Measurements from ENCODE around the gene SERPINB5.

DNA sequence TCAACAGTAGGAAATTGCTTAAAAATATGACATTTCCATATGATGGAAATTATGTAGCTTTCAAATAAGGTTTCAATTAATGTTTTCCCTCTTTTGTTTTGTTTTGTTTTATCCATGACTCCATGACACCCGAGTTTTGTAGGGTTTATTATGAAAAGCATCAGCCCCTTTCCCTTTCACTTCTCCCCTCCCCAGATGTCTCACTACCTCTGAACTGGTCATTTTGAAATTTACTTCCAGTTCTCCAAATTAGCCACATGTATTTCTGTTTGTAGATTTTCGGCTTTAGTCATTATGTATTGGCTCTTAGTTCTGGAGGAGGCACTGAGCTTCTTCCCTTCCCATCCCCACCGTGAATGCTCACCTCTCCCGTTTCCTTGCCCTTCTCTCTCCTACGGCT, 35.9 kb upstream of the SERPINB5 start:
- TF ChIP-seq, protein P1, sequence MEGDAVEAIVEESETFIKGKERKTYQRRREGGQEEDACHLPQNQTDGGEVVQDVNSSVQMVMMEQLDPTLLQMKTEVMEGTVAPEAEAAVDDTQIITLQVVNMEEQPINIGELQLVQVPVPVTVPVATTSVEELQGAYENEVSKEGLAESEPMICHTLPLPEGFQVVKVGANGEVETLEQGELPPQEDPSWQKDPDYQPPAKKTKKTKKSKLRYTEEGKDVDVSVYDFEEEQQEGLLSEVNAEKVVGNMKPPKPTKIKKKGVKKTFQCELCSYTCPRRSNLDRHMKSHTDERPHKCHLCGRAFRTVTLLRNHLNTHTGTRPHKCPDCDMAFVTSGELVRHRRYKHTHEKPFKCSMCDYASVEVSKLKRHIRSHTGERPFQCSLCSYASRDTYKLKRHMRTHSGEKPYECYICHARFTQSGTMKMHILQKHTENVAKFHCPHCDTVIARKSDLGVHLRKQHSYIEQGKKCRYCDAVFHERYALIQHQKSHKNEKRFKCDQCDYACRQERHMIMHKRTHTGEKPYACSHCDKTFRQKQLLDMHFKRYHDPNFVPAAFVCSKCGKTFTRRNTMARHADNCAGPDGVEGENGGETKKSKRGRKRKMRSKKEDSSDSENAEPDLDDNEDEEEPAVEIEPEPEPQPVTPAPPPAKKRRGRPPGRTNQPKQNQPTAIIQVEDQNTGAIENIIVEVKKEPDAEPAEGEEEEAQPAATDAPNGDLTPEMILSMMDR (IDR thresholded peaks at IDR 0.05; ENCODE audit: low read depth, low read length) = no peak
- no peak for TF ChIP-seq POLR2A (IDR thresholded peaks at IDR 0.05; ENCODE audit: extremely low read depth, insufficient read length)
- TF ChIP-seq MYC (IDR thresholded peaks at IDR 0.05; ENCODE audit: low read depth, low read length) = no peak
- TF ChIP-seq, protein P2, sequence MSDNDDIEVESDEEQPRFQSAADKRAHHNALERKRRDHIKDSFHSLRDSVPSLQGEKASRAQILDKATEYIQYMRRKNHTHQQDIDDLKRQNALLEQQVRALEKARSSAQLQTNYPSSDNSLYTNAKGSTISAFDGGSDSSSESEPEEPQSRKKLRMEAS (IDR thresholded peaks at IDR 0.05; ENCODE audit: low read depth, low read length) = no peak
